Mammary epithelial cell (primary cell): ENCODE measurements around the gene NAA40.

ENCODE experiments used
- CTCF ChIP-seq, 2 donors: IDR thresholded peaks in 1 of 2; conservative IDR thresholded peaks in 1 of 2; 2 replicates each; pipeline ENCODE4 v1.5.1; 2011 to 2012; ENCODE audit warnings: inconsistent platforms in 2 of 2, low read length in 2 of 2, mild to moderate bottlenecking in 2 of 2, control low read depth in 1 of 2, low read depth in 1 of 2; ENCODE audit not compliant: insufficient read depth in 1 of 2; ENCODE audit errors: extremely low read depth in 1 of 2
- EZH2 ChIP-seq: IDR thresholded peaks from 2 replicates; pipeline ENCODE4 v1.6.1; 2012; ENCODE audit warnings: low read length, inconsistent platforms, borderline replicate concordance

GRCh38 chr11:63910675-63911074 lies 28.1 kb upstream of the NAA40 start:
- no peak for TF ChIP-seq CTCF (conservative IDR thresholded peaks at IDR 0.05 in 1 of 2, IDR thresholded peaks at IDR 0.05 in 1 of 2; ENCODE audit: extremely low read depth in 1 of 2, insufficient read depth in 1 of 2, low read depth in 1 of 2, low read length in 2 of 2)
- TF ChIP-seq EZH2 = no peak
